ENCODE measurements around the gene SPATA2L.

Gene SPATA2L

GRCh38 chr16:89653656-89654295, 47.7 kb downstream of the SPATA2L start:
- no peak for FAIRE-seq

- FAIRE-seq = no peak
Measured at GRCh38 chr16:89651584-89651983, 49.9 kb downstream of the SPATA2L start.

- FAIRE-seq = no peak
Measured at GRCh38 chr16:89646906-89647305, 54.6 kb downstream of the SPATA2L start.

Data from TTC549 (cell line).